Fibroblast of mammary gland (primary cell): ENCODE measurements around the gene STK17A.
A peak's percentile ranks its signal among the peaks of the same experiment; 100 is the strongest.

Source experiments
- DNase-seq: peaks from one replicate; pipeline ENCODE4 v3.0.0-alpha.2; 2010; ENCODE audit warnings: low read depth
- H3K4me3 ChIP-seq: 2 replicates; pipeline ENCODE4 v1.5.1; 2011; ENCODE audit warnings: low read depth, mild to moderate bottlenecking, low read length, moderate library complexity; ENCODE audit not compliant: control insufficient read depth
- TF ChIP-seq, protein P1 (sequence below): conservative IDR thresholded peaks from 2 replicates; pipeline ENCODE4 v1.5.1; 2011; ENCODE audit warnings: low read depth, low read length, inconsistent platforms; ENCODE audit not compliant: control insufficient read depth, insufficient read depth

STK17A gene

DNA sequence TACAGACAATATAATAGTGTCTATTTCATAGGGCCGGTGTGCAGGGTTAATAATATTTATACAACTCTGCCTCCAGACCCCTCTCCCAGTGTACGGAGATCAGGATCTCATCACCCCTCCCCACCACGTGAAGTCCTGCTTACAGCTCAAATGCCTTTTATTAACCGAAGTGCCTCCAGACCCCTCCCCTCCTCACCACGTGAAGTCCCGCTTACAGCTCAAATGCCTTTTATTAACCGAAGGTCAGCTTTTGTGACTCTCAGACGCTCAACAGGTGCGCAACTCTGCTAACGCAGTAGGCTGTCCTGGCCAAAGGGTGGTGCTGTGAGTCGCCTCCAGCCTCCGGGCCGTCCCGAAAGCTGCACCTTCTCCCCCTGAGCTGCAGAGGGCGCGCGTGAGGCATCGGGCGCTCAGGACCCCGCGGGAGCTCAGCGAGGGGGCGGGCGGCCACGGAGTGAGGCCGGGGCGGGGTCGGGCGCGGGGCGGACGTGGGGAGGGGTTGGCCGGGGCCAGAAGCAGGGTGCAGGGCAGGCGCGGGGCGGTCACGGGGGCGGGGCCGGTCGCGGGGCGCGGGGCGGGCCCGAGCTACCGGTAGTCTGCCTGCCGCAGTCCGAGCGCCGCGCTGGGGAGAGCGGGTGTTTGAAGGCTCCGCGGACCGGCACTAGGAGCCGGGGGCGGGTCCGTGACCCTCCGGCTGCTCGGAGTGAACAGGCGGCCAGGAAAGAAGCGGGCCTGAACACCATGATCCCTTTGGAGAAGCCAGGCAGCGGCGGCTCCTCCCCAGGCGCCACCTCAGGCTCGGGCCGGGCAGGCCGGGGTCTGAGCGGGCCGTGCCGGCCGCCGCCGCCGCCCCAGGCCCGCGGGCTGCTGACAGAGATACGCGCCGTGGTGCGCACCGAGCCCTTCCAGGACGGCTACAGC, at the start of gene STK17A:
STK17A (plus strand) TSS at position 606 of the 921 bp plus-strand sequence; CDS start at position 742, 136 bp downstream.
- TF ChIP-seq, protein P1, sequence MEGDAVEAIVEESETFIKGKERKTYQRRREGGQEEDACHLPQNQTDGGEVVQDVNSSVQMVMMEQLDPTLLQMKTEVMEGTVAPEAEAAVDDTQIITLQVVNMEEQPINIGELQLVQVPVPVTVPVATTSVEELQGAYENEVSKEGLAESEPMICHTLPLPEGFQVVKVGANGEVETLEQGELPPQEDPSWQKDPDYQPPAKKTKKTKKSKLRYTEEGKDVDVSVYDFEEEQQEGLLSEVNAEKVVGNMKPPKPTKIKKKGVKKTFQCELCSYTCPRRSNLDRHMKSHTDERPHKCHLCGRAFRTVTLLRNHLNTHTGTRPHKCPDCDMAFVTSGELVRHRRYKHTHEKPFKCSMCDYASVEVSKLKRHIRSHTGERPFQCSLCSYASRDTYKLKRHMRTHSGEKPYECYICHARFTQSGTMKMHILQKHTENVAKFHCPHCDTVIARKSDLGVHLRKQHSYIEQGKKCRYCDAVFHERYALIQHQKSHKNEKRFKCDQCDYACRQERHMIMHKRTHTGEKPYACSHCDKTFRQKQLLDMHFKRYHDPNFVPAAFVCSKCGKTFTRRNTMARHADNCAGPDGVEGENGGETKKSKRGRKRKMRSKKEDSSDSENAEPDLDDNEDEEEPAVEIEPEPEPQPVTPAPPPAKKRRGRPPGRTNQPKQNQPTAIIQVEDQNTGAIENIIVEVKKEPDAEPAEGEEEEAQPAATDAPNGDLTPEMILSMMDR, result peak; percentile 90
- peak; percentile 84 for DNase-seq

DNA sequence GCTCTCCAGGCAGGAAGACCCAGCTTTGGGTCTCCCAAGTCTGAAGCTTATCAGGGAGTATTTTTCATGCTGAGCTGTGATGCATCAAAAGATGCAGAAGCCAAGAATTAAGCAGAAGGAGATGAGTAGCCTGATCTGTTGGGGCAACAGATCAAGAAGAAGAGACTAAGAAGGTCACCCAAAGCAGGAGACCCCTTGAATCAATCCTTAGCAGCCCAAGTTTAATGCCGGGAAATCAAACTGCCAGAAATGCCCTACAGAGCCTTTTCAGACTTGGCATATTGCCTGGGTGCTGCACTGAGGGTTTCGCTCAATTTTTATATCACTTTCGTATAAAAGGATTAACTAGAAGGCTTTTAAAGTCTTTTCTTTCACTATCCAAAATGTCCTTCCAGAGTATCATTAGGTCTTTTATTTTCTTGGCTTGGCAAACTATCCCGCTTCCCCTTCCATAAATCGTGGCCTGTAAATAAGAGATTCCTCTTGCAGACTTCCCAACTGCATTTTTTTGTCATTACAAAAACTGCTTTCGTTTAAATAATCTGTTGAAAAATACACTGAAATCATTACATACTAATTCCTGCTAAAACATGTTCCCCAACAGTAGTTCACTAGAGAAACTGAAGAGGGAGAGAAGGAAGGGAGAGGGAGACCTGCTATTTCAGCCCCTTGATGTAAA, 49.0 kb upstream of the STK17A start:
- H3K4me3 ChIP-seq, result no peak overlapping the region
- DNase-seq, result peak; percentile 72
- TF ChIP-seq, protein P1, result no peak

More for the DNA sequence above, at the start of gene STK17A:
- H3K4me3 ChIP-seq, result peak within 1 kb of the TSS; percentile 85

DNA sequence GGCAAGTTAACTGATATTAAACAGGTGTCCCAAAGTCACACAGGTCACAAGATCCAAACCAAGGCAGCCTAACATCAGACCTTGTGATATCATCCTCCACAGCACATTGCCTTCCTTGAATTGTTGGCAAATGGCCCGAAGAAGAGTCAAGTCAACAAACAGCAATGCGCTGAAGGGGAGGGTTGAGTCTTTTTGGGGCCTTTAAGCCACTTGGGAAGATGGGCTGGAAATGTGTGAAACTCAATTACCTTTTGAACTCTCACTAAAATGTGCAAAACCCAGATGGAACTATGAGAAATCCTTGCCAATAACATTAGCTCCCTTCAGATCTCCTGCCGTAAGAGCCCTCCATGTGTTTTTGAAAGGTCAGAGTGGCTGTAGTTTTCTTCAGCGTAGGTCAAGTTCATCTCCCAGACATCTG, 47.9 kb upstream of the STK17A start:
- TF ChIP-seq, protein P1, result no peak
- H3K4me3 ChIP-seq, result no peak overlapping the region
- DNase-seq, result peak; percentile 95

DNA sequence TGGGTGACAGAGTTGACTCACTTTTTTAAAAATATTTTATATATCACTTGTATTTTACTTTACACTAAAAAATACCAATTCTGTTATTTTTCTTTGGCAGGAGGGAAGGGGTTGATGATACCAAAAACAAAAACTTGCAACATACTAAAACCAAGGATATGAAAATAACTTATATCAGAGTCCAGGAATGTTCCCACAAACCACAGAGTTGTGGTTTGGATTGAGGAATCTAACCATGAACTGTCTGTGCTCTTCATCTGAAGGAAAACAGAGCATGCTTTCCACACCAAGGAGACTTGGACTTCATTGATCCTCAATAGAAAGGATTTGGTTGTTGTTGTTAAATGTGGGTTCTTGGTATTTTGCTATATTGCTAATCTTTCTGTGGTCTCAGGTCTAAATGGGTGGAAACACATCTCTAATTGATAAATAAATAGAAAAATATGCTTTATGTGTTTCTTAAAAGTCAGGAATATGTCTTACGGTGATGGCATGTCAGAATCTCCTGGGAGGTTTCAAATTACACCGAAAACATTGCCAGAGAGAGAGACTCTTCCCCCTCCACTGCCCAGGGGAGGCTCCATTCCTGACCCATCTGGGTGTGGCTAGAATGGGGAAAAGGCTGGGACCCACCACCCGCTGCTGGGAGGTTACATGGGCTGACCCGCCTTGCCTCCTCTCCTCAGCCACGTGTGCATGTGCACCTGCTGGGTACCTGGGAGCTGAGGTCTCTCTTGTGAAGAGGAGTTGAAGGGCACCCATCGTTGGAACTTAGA, 46.9 kb upstream of the STK17A start:
- TF ChIP-seq, protein P1, result no peak
- H3K4me3 ChIP-seq, result no peak overlapping the region
- DNase-seq, result peak; percentile 97

DNA sequence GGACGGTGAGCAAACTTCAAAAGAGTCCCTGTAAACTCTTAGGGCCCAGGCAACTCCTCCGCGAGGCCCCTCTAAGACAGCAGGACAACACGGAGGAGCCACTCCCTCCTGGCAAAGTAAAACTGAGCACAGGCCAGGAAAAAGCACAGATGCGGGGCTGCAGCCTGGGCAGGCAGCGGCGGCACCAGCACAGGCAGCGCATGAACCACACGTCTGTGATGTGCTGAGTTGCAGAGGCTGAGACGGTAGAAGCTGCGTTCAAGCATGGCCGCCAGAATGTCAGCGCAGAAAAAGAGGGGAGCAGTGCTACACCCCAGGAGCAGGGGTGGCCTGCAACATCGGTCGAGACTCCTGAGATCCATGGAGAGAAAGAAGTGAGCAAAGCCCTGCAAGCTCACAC, 46.1 kb upstream of the STK17A start:
- DNase-seq, result no peak
- H3K4me3 ChIP-seq, result no peak overlapping the region
- TF ChIP-seq, protein P1, result no peak

DNA sequence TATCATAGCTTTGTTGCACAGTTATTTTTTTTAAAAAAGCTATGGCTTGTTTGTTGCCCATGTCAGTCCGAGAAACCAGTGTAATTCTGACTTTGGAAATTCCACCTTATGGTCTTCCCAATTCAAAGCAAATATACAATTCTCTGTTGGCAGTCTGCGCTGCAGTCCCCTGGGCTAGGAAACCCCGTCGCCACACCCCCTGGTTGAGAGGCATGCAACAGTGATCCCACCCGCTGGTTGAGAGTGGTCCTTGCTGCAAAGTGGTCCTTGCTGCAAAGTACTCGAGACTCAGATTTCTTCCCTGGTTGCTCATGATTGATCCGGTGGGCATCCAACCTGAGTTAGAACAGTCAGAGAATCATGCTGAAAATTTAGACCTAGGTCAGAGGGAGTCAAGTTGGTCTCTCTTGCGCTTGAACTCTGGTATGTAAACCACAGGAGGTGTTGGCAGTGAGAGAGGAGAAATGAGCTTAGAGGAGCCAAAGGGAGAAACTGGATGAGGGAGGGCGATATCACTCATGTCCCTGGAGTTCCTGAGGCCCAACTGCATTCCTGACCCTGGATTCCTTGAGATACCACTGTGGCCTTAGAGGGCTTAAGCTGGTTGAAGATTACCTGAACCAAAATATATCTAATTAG, 45.0 kb upstream of the STK17A start:
- no peak for DNase-seq
- no peak overlapping the region for H3K4me3 ChIP-seq
- TF ChIP-seq, protein P1, result no peak
